ENCODE measurements around the gene USH2A.

USH2A gene

GRCh38 chr1:215657047-215657446, 766.2 kb downstream of the USH2A start:
- no peak for DNase-seq (ENCODE audit: low read depth in 2 of 2, low spot score in 1 of 2)

GRCh38 chr1:215652371-215652770, 770.9 kb downstream of the USH2A start:
- no peak for DNase-seq (ENCODE audit: low read depth in 2 of 2, low spot score in 1 of 2)

GRCh38 chr1:215651867-215652266, 771.4 kb downstream of the USH2A start:
- no peak for DNase-seq (ENCODE audit: low read depth in 2 of 2, low spot score in 1 of 2)

- DNase-seq (ENCODE audit: low read depth in 2 of 2, low spot score in 1 of 2): no peak
Measured at GRCh38 chr1:215650446-215651149, 772.6 kb downstream of the USH2A start.

- DNase-seq (ENCODE audit: low read depth in 2 of 2, low spot score in 1 of 2): no peak
Measured at GRCh38 chr1:215648957-215649356, 774.3 kb downstream of the USH2A start.

- DNase-seq (ENCODE audit: low read depth in 2 of 2, low spot score in 1 of 2): no peak
Measured at GRCh38 chr1:215647738-215648137, 775.5 kb downstream of the USH2A start.

- DNase-seq (ENCODE audit: low read depth in 2 of 2, low spot score in 1 of 2): no peak
Measured at GRCh38 chr1:215645861-215646260, 777.4 kb downstream of the USH2A start.

GRCh38 chr1:215645182-215645581, 778.1 kb downstream of the USH2A start:
- no peak for DNase-seq (ENCODE audit: low read depth in 2 of 2, low spot score in 1 of 2)

GRCh38 chr1:215643592-215644321, 779.5 kb downstream of the USH2A start:
- DNase-seq (ENCODE audit: low read depth in 2 of 2, low spot score in 1 of 2): no peak

GRCh38 chr1:215640429-215641148, 782.7 kb downstream of the USH2A start:
- no peak for DNase-seq (ENCODE audit: low read depth in 2 of 2, low spot score in 1 of 2)

- no peak for DNase-seq (ENCODE audit: low read depth in 2 of 2, low spot score in 1 of 2)
Measured at GRCh38 chr1:215637041-215637573, 786.1 kb downstream of the USH2A start.

GRCh38 chr1:215636258-215636965, 786.8 kb downstream of the USH2A start:
- DNase-seq (ENCODE audit: low read depth in 2 of 2, low spot score in 1 of 2): no peak

GRCh38 chr1:215635827-215636226, 787.4 kb downstream of the USH2A start:
- no peak for DNase-seq (ENCODE audit: low read depth in 2 of 2, low spot score in 1 of 2)

- no peak for DNase-seq (ENCODE audit: low read depth in 2 of 2, low spot score in 1 of 2)
Measured at GRCh38 chr1:215631489-215631888, 791.8 kb downstream of the USH2A start.

- no peak for DNase-seq (ENCODE audit: low read depth in 2 of 2, low spot score in 1 of 2)
Measured at GRCh38 chr1:215631040-215631439, 792.2 kb downstream of the USH2A start.

GRCh38 chr1:215625949-215626348, 797.3 kb downstream of the USH2A start:
- DNase-seq (ENCODE audit: low read depth in 2 of 2, low spot score in 1 of 2): no peak

GRCh38 chr1:215623162-215623561, 800.1 kb downstream of the USH2A start:
- no peak for DNase-seq (ENCODE audit: low read depth in 2 of 2, low spot score in 1 of 2)

GRCh38 chr1:215617979-215618378, 805.3 kb downstream of the USH2A start:
- no peak for DNase-seq (ENCODE audit: low read depth in 2 of 2, low spot score in 1 of 2)

GRCh38 chr1:215612391-215612790, 810.9 kb downstream of the USH2A start:
- DNase-seq (ENCODE audit: low read depth in 2 of 2, low spot score in 1 of 2): no peak

- no peak for DNase-seq (ENCODE audit: low read depth in 2 of 2, low spot score in 1 of 2)
Measured at GRCh38 chr1:215608646-215609045, 814.6 kb downstream of the USH2A start.

- DNase-seq (ENCODE audit: low read depth in 2 of 2, low spot score in 1 of 2): no peak
Measured at GRCh38 chr1:215607412-215607811, 815.8 kb downstream of the USH2A start.

Data from stimulated activated CD8-positive, alpha-beta memory T cell treated with anti-CD3 and anti-CD28 coated beads, Interleukin-4, amount 100 ng/mL, for 1 hour (primary cell).